Trophoblast cell (in vitro differentiated cells and primary cell): Measurements from ENCODE around the gene TACR1.

ENCODE experiments used
- DNase-seq, 2 donors: peaks; one replicate each; pipeline ENCODE4 v3.0.0-alpha.2; 2016
- H2AFZ ChIP-seq: 2 replicates; pipeline ENCODE4 v1.6.1; 2013; ENCODE audit warnings: low read length, moderate library complexity, mild to moderate bottlenecking; ENCODE audit not compliant: insufficient read depth, poor library complexity
- H2AK5ac ChIP-seq: 2 replicates; pipeline ENCODE4 v1.6.1; 2013; ENCODE audit warnings: mild to moderate bottlenecking, low read length
- H2BK120ac ChIP-seq: 2 replicates; pipeline ENCODE4 v1.6.1; 2013; ENCODE audit warnings: low read length, mild to moderate bottlenecking, moderate library complexity; ENCODE audit not compliant: insufficient read depth, poor library complexity
- H2BK12ac ChIP-seq: 2 replicates; pipeline ENCODE4 v1.6.1; 2013; ENCODE audit warnings: mild to moderate bottlenecking, low read length, moderate library complexity
- H2BK5ac ChIP-seq: 2 replicates; pipeline ENCODE4 v1.6.1; 2013; ENCODE audit warnings: low read length, low read depth, moderate library complexity, mild to moderate bottlenecking; ENCODE audit not compliant: poor library complexity
- H3K14ac ChIP-seq: 2 replicates; pipeline ENCODE4 v1.6.1; 2013; ENCODE audit warnings: mild to moderate bottlenecking, low read length
- H3K18ac ChIP-seq: 2 replicates; pipeline ENCODE4 v1.6.1; 2013; ENCODE audit warnings: mild to moderate bottlenecking, low read length
- H3K23ac ChIP-seq: 2 replicates; pipeline ENCODE4 v1.6.1; 2013; ENCODE audit warnings: low read length
- H3K27ac ChIP-seq: 2 replicates; pipeline ENCODE4 v1.5.1; 2013; ENCODE audit warnings: low read depth, mild to moderate bottlenecking, inconsistent platforms, low read length, moderate library complexity
- H3K27me3 ChIP-seq: 2 replicates; pipeline ENCODE4 v1.6.1; 2013; ENCODE audit warnings: inconsistent platforms, mild to moderate bottlenecking, low read length, moderate library complexity; ENCODE audit not compliant: insufficient read depth
- H3K36me3 ChIP-seq, 2 experiments: 1 replicate in 1 of 2; 2 replicates in 1 of 2; pipeline ENCODE4 v1.6.1; 2013; ENCODE audit warnings: low read length in 2 of 2, mild to moderate bottlenecking in 2 of 2, moderate library complexity in 1 of 2; ENCODE audit not compliant: insufficient read depth in 2 of 2, control insufficient read depth in 1 of 2
- H3K4ac ChIP-seq: 2 replicates; pipeline ENCODE4 v1.6.1; 2013; ENCODE audit warnings: low read depth, mild to moderate bottlenecking, low read length, moderate library complexity
- H3K4me1 ChIP-seq, 2 experiments: 1 replicate in 1 of 2; 2 replicates in 1 of 2; pipeline ENCODE4 v1.6.1; 2013; ENCODE audit warnings: low read length in 2 of 2, mild to moderate bottlenecking in 2 of 2, moderate library complexity in 1 of 2; ENCODE audit not compliant: insufficient read depth in 2 of 2, control insufficient read depth in 1 of 2
- H3K4me2 ChIP-seq: 2 replicates; pipeline ENCODE4 v1.6.1; 2013; ENCODE audit warnings: inconsistent platforms, mild to moderate bottlenecking, low read length, moderate library complexity
- H3K4me3 ChIP-seq: 2 replicates; pipeline ENCODE4 v1.5.1; 2013; ENCODE audit warnings: mild to moderate bottlenecking, low read depth, low read length, inconsistent platforms
- H3K79me1 ChIP-seq: one replicate; pipeline ENCODE4 v1.6.1; 2013; ENCODE audit warnings: low read length
- H3K79me2 ChIP-seq: 2 replicates; pipeline ENCODE4 v1.6.1; 2013; ENCODE audit warnings: low read length, mild to moderate bottlenecking; ENCODE audit not compliant: control insufficient read depth, insufficient read depth, poor library complexity
- H3K9ac ChIP-seq: 2 replicates; pipeline ENCODE4 v1.6.1; 2013; ENCODE audit warnings: mild to moderate bottlenecking, low read length
- H3K9me3 ChIP-seq: 2 replicates; pipeline ENCODE4 v1.6.1; 2013; ENCODE audit warnings: low read depth, mild to moderate bottlenecking, control low read depth, inconsistent platforms, low read length; ENCODE audit not compliant: insufficient read depth
- H4K12ac ChIP-seq: 2 replicates; pipeline ENCODE4 v1.6.1; 2013; ENCODE audit warnings: low read depth, mild to moderate bottlenecking, low read length, moderate library complexity
- H4K8ac ChIP-seq: 2 replicates; pipeline ENCODE4 v1.6.1; 2013; ENCODE audit warnings: low read depth, mild to moderate bottlenecking, low read length, moderate library complexity
- H4K91ac ChIP-seq: one replicate; pipeline ENCODE4 v1.6.1; 2013; ENCODE audit warnings: low read depth, mild to moderate bottlenecking, low read length, moderate library complexity
- WGBS: extraction: QIAGEN DNeasy Blood & Tissue Kit; methylation state at CpG from one replicate; pipeline ENCODE4 v1.1.7; 2013; ENCODE audit warnings: missing lambda C conversion rate; ENCODE audit not compliant: insufficient read length, insufficient coverage; ENCODE audit errors: extremely low coverage; 5-methylcytosine and 5-hydroxymethylcytosine counted together

Gene TACR1

GRCh38 chr2:75012080-75012479 is 187.2 kb downstream of the TACR1 start:
- Histone ChIP-seq H3K27me3 (no peaks in the 10 kb centered on the region), H2BK12ac (no peak overlapping the region), H2BK120ac (no peak overlapping the region), H3K9ac (no peak overlapping the region), H2AFZ (no peak overlapping the region), H2BK5ac (no peak overlapping the region), H3K79me1 (no peaks in the 10 kb centered on the region), H3K4ac (no peak overlapping the region), H3K9me3 (no peaks in the 10 kb centered on the region), H2AK5ac (no peak overlapping the region), H4K8ac (no peak overlapping the region), H3K18ac (no peak overlapping the region), H3K14ac (no peak overlapping the region), H3K27ac (no peak overlapping the region), H3K23ac (no peak overlapping the region), H4K12ac (no peak overlapping the region), H3K4me3 (no peak overlapping the region), H3K4me2 (no peak overlapping the region), H4K91ac (no peak overlapping the region), H3K79me2 (no peaks in the 10 kb centered on the region), H3K36me3 (no peaks in the 10 kb centered on the region), H3K4me1 (peaks cover 2 to 5% of the 10 kb centered on the region in 2 experiments)
- no peak for DNase-seq
- WGBS = no CpG with 5 or more reads among the region's 8 CpGs

GRCh38 chr2:75010571-75010970 is 188.7 kb downstream of the TACR1 start:
- Histone ChIP-seq H2AK5ac (no peak overlapping the region), H2AFZ (no peak overlapping the region)

GRCh38 chr2:75007819-75008218 is 191.5 kb downstream of the TACR1 start:
- no CpG with 5 or more reads among the region's 4 CpGs for WGBS

More at GRCh38 chr2:75010571-75010970, 188.7 kb downstream of the TACR1 start:
- no peak for DNase-seq
- WGBS = no CpG with 5 or more reads among the region's 1 CpG
- Histone ChIP-seq H4K8ac (no peak overlapping the region), H3K23ac (no peak overlapping the region), H2BK5ac (no peak overlapping the region), H3K18ac (no peak overlapping the region), H3K27me3 (no peaks in the 10 kb centered on the region), H3K79me1 (no peaks in the 10 kb centered on the region), H3K4me3 (no peak overlapping the region), H3K4ac (no peak overlapping the region), H3K9ac (no peak overlapping the region), H3K79me2 (no peaks in the 10 kb centered on the region), H2BK120ac (peak overlapping the region; percentile 30), H3K36me3 (no peaks in the 10 kb centered on the region), H3K27ac (no peak overlapping the region), H3K14ac (no peak overlapping the region), H4K91ac (no peak overlapping the region), H3K9me3 (no peaks in the 10 kb centered on the region), H3K4me2 (no peak overlapping the region), H3K4me1 (peaks cover 2 to 5% of the 10 kb centered on the region in 2 experiments), H4K12ac (no peak overlapping the region), H2BK12ac (no peak overlapping the region)

GRCh38 chr2:75007061-75007460 is 192.3 kb downstream of the TACR1 start:
- H3K79me1 ChIP-seq = no peaks in the 10 kb centered on the region
- no peaks in the 10 kb centered on the region for H3K27me3 ChIP-seq
- H3K4me2 ChIP-seq = no peak overlapping the region
- H4K8ac ChIP-seq = no peak overlapping the region
- H3K14ac ChIP-seq = no peak overlapping the region
- H2BK120ac ChIP-seq = no peak overlapping the region
- no peak overlapping the region for H3K23ac ChIP-seq
- peaks cover 2 to 5% of the 10 kb centered on the region in 2 experiments for H3K4me1 ChIP-seq
- H3K4me3 ChIP-seq = no peak overlapping the region
- H2BK5ac ChIP-seq = no peak overlapping the region
- H3K36me3 ChIP-seq = no peaks in the 10 kb centered on the region
- H3K18ac ChIP-seq = no peak overlapping the region
- DNase-seq = no peak
- H3K27ac ChIP-seq = no peak overlapping the region
- no peak overlapping the region for H2BK12ac ChIP-seq
- no CpG with 5 or more reads among the region's 4 CpGs for WGBS
- no peak overlapping the region for H2AFZ ChIP-seq
- H2AK5ac ChIP-seq = no peak overlapping the region
- no peak overlapping the region for H3K4ac ChIP-seq
- no peak overlapping the region for H3K9ac ChIP-seq
- no peaks in the 10 kb centered on the region for H3K79me2 ChIP-seq
- H3K9me3 ChIP-seq = no peaks in the 10 kb centered on the region
- H4K12ac ChIP-seq = no peak overlapping the region
- H4K91ac ChIP-seq = no peak overlapping the region

More at GRCh38 chr2:75007819-75008218, 191.5 kb downstream of the TACR1 start:
- H2AK5ac ChIP-seq = no peak overlapping the region
- H4K91ac ChIP-seq = no peak overlapping the region
- no peak overlapping the region for H2BK5ac ChIP-seq
- no peak overlapping the region for H3K4me3 ChIP-seq
- no peak overlapping the region for H3K23ac ChIP-seq
- H3K4me1 ChIP-seq = peaks cover 2 to 5% of the 10 kb centered on the region in 2 experiments
- no peak overlapping the region for H3K4me2 ChIP-seq
- H3K36me3 ChIP-seq = no peaks in the 10 kb centered on the region
- no peak overlapping the region for H3K18ac ChIP-seq
- no peak overlapping the region for H2BK12ac ChIP-seq
- H3K9me3 ChIP-seq = no peaks in the 10 kb centered on the region
- H3K4ac ChIP-seq = no peak overlapping the region
- no peak overlapping the region for H3K27ac ChIP-seq
- no peak overlapping the region for H2AFZ ChIP-seq
- H3K79me2 ChIP-seq = no peaks in the 10 kb centered on the region
- H3K14ac ChIP-seq = no peak overlapping the region
- no peak overlapping the region for H4K8ac ChIP-seq
- H3K79me1 ChIP-seq = no peaks in the 10 kb centered on the region
- DNase-seq = no peak
- H3K9ac ChIP-seq = no peak overlapping the region
- H4K12ac ChIP-seq = no peak overlapping the region
- no peak overlapping the region for H2BK120ac ChIP-seq
- no peaks in the 10 kb centered on the region for H3K27me3 ChIP-seq
